Measurements from ENCODE around the gene ZNF507. TPM values are rescaled to one million over a fixed set of nuclear protein-coding genes. Genes with fewer than 3 reads are reported as not detected.
"Not testable (repeated sequence)": the region's sequence is repeated elsewhere in the genome, so short reads cannot be mapped to it uniquely, and the experiment has no call there.

ZNF507 gene
- total RNA-seq, 1 donor from 2014 or later, result 15.8 TPM

DNA sequence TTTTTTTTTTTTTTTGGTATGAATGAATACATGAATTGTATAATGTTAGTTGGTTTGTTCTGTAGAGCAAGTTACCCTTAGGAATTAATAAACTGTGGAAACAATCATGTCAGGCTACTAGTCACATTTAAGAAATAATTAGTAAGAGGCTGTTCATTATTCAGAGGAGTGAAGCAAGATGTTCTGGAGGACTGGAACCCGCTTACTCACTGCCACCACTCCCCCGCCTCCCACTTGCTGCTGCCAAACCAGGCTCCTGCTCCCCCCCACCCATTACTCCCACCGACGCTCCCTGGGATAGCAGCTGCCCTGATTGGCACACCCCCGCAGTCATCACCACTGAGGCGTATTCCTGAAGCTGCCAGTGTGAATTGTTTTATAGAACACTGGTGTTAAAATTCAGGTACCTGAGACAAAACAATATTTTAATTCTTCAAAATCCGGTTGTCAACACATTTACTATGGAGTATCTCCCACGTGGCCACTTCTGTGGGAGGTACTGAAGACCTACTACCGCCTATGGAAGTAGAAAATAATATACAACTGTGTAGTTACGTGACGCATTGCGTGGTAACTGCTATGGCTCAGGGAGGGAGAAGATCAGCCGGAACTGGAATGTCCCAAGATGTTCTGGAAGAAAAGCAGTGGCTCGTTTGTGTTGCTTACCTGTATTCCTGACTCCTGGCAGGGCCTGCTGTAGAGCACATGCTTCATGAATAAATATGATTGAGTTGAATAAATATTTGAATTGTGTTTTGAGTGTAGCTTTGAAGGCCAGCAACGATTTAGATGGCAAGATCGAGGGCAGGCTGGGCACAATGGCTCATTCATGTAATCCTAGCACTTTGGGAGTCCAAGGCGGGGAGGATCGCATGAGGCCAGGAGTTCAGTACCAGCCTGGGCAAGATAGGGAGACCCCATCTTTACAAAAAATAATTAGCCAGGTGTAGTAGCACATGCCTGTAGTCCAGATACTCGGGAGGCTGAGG is 61.9 kb downstream of the ZNF507 start:
- DNase-seq (ENCODE audit: low spot score), result no peak

DNA sequence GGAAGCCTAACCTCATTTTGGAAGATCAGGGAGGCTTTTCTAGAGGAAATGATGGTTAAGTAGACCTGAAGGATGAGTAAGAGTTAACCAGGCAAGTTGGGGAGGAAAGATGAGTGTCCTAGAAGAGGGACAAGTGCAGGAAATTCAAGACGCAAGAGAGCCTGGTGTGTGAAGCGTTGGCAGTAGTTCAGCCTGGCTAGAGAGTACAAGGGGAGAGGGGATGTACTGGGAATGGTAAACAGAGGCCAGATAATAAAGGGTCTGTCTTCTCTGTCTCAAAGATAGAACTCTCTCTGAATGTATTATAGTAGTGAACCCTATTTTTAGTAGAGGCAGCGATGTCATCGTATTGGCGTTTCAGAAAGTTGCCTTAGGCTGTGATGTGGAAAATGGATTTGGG is 69.8 kb downstream of the ZNF507 start:
- DNase-seq (ENCODE audit: low spot score), result no peak

DNA sequence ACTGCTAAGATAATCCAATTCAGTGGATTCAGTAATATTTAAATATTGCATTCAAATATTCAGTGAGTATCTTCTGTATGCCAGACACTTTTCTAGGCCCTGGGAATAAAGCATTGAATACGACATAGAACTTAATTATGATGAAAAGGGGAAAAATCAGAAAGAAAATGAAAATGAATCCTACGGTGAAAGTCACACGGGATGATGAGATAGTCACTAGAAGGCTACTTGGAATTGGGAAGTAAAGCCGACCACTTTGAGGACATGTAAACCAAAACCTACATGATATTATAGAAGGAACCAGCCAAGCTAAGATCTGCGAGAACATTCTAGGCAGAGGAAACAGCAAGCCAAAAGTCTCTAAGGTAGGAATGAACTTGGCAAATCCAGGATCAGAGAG is 70.3 kb downstream of the ZNF507 start:
- no peak for DNase-seq (ENCODE audit: low spot score)

DNA sequence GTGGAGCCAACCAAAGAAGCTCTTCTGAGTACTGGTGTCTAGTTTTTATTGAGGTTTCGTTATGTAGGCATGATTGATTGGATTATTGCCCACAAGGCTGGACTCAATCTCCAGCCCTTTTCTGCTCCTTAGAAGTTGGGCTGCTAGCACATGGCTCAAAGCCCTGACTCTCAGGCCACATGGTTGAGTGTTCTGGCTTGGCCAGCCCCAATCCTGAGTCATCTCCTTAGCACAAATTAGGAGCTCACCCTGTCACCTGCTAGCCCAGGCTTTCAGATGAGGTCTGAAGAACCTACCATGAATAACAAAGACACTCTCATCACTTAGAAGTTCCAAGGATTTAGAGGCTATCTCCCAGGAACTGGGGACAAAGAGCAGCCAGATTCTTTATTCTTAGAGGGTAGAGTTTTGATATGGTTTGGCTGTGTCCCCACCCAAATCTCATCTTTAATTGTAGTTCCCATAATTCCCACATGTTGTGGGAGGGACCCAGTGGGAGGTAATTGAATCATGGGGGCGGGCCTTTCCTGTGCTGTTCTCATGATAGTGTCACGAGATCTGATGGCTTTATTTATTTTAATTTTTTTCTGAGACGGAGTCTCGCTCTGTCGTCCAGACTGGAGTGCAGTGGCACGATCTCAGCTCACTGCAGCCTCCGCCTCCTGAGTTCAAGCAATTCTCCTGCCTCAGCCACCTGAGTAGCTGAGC is 71.5 kb downstream of the ZNF507 start:
- no peak for DNase-seq (ENCODE audit: low spot score)

DNA sequence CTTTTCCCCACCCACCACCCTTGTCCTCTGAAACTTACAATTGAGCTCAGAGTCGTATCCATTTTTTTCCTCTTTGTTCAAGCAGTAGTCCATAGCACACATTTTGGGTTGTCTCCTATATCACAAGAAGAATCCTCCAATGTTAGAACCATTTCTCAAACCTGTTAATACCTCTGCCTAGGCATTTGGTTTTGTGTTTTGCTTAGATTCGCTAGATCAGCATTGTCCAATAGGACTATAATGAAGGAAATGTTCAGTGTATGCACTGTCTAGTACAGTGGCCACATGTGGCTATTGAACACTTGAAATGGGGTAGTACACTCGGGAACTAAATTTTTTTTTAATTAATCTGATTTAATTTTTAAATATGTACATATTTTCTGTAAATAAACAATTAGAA is 72.7 kb downstream of the ZNF507 start:
- no peak for DNase-seq (ENCODE audit: low spot score)

DNA sequence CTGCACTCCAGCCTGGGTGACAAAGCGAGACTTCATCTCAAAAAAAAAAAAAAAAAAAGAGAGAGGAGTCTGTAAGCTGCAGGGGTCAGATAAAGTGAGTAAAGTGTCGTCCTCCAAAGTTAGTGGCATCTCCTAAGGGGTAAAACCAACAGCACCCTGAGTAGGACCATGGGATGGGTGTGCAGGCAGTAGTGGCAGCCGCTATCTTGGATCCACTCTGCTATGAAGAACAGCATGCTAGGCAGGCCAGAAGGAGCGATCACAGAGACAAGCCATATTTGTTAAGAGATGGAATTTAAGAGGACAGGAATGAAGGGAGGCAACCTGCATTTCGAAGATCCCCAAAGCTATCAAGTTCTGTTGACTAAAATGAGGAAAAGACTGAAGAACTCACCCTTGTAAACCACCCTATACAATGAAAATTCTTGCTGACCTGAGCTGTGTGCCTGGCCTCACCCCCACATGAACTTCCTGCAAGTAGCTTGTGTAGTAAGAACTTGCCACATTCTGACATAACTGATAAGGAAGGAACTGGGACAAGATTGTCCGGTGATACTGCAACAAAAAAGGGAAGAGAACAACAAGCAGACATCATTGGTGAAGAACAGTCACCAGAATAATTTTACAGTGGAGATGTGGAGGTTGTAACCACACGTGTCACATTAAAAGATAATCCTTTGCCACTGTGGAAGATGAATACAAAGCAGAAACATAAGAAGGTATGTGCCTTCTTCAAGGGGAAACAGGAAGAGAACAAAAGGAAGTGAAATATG is 76.4 kb downstream of the ZNF507 start:
- DNase-seq (ENCODE audit: low spot score), result no peak

DNA sequence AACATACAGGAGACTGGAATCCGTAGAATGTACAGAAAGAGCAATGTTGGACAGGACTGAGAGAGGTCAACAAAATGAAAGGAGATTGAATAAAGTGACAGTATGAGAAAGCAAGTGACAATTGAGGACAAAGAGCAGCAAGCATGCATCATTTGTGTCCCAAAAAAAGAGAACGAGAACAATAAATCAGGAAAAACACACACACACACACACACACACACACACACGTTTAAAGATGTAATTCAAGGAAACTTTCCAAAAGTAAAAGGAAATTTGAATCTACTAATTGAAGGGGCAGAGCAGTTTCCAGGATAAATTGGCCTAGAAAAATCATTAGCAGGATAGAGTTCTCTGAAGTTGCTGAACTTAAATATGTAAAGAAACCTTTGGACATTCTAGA is 77.0 kb downstream of the ZNF507 start:
- no peak for DNase-seq (ENCODE audit: low spot score)

DNA sequence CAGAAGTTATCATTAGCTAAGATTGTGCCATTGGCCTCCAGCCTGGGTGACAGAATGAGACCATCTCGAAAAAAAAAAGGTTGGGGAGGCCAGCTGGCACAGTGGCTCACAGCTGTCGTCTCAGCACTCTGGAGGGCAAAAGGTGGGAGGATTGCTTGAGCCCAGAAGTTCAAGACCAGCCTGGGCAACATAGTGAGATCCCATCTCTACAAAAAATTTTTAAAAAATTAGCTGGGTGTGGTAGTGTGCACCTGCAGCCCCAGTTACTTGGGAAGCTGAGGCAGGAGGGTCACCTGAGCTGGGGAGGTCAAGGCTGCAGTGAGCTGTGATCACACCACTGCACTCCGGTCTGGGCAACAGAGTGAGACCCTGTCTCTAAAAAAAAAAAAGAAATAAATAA is 78.5 kb downstream of the ZNF507 start:
- DNase-seq (ENCODE audit: low spot score), result not testable (repeated sequence)

DNA sequence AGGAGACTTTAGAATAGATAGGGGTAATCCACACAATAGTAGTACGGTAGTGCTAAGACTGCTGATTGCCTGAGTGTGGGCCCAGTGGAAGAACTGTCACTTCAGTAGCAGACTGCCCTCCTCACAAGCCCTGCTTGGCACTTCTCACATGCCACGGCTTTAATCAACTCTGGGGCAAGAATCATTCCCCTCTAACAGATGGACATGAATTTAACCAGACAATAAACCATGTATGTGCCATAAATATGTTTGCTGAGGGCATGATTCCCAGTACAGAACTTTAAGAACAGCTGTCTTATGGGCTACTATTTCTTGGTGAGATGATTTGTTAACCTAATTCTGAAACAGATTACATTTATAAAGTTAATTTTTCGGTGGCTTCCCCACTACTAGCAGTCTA is 82.1 kb downstream of the ZNF507 start:
- no peak for DNase-seq (ENCODE audit: low spot score)

DNA sequence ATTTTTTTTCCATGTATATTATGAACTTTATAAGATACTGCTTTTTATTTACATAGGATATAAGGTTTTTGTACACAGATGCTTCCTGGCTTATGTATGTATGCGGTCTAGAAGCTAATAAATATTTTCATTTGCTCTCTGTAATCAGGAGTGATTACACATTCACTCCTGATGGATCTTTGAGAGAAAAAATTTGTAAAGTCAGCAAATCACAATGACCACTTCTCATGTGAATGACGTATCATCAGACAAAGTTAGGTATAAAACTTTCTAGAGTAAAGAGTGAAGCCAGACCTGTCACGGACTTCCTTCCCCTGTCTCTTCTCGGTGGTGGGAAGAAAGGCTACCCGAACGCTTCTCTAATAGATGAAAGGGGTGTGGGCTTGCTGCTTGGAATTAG is 91.3 kb downstream of the ZNF507 start:
- no peak for DNase-seq (ENCODE audit: low spot score)

DNA sequence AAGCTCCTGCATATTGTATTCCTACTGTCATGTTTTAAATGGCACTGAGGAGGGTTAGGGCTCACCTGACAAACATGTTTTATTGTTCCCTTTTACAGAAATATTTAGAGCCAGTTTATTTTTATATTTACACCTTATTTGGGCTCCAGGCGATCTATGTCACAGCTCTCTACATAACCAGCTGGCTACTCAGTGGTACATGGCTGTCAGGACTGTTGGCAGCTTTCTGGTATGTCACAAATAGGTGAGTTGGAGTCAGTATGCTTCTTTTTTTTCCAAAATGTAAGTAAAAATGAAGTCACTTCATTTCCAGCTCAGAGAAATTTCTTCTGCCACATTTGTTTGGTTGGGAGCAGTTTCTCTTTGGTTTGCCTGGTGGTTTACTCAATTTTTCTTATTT is 91.7 kb downstream of the ZNF507 start:
- DNase-seq (ENCODE audit: low spot score), result no peak

Other genes starting within 250 kb of the ZNF507 start
- gene DPY19L3, start 60.2 kb downstream of the ZNF507 start, total RNA-seq, result 25.3 TPM
- gene PDCD5, start 235.6 kb downstream of the ZNF507 start, total RNA-seq, result 84.5 TPM

Measured in mesenteric fat pad (tissue), 1 donor.